Osteoblast (primary cell): ENCODE results near the gene NINL. TPM values are rescaled to one million over a fixed set of nuclear protein-coding genes. Genes with fewer than 3 reads are reported as not detected.

Source experiments
- DNase-seq: peaks from one replicate; pipeline ENCODE4 v3.0.0; 2011; ENCODE audit warnings: low spot score, mixed read lengths; ENCODE audit not compliant: insufficient read length; ENCODE audit errors: missing footprints
- H2AFZ ChIP-seq: 2 replicates; pipeline ENCODE4 v1.6.0; 2011; ENCODE audit warnings: mild to moderate bottlenecking, low read length
- H3K27ac ChIP-seq: 2 replicates; pipeline ENCODE4 v1.5.1; 2011; ENCODE audit warnings: mild to moderate bottlenecking, low read depth, low read length, moderate library complexity
- H3K27me3 ChIP-seq: 2 replicates; pipeline ENCODE4 v1.6.0; 2012; ENCODE audit warnings: mild to moderate bottlenecking, control low read depth, inconsistent platforms, low read length, moderate library complexity; ENCODE audit not compliant: insufficient read depth
- H3K36me3 ChIP-seq: 2 replicates; pipeline ENCODE4 v1.5.1; 2011; ENCODE audit warnings: mild to moderate bottlenecking, low read length, control low read depth, moderate library complexity; ENCODE audit not compliant: insufficient read depth
- H3K4me1 ChIP-seq: 2 replicates; pipeline ENCODE4 v1.5.1; 2011; ENCODE audit warnings: mild to moderate bottlenecking, low read length, control low read depth, moderate library complexity; ENCODE audit not compliant: insufficient read depth
- H3K4me2 ChIP-seq: 2 replicates; pipeline ENCODE4 v1.6.0; 2011; ENCODE audit warnings: mild to moderate bottlenecking, low read length; ENCODE audit not compliant: insufficient read depth
- H3K4me3 ChIP-seq: fragments of 200-600 bp; sonication (generic); 3 replicates; pipeline ENCODE4 v1.5.1; 2012; ENCODE audit warnings: mild to moderate bottlenecking, low read length, inconsistent platforms; ENCODE audit not compliant: insufficient read depth
- H3K79me2 ChIP-seq: 2 replicates; pipeline ENCODE4 v1.6.0; 2012; ENCODE audit warnings: mild to moderate bottlenecking, low read length, control low read depth, inconsistent platforms; ENCODE audit not compliant: insufficient read depth
- H3K9me3 ChIP-seq: 2 replicates; pipeline ENCODE4 v1.5.1; 2011; ENCODE audit warnings: low read depth, low read length, control low read depth
- H4K20me1 ChIP-seq: 2 replicates; pipeline ENCODE4 v1.6.0; 2012; ENCODE audit warnings: mild to moderate bottlenecking, low read length, control low read depth; ENCODE audit not compliant: insufficient read depth
- total RNA-seq: library from RNA; depleted of rRNA; stranded (reverse); fragments of >200 nt; gene quantifications from 2 replicates; pipeline ENCODE4 v1.2.3, GENCODE V29; 2012
- TF ChIP-seq, protein P1 (sequence below): IDR thresholded peaks from 2 replicates; pipeline ENCODE4 v1.5.1; 2011; ENCODE audit warnings: mild to moderate bottlenecking, low read depth, low read length, moderate library complexity; ENCODE audit errors: extremely low read depth

The NINL gene
- total RNA-seq, 1 donor = 14.8 TPM

- TF ChIP-seq, protein P1, sequence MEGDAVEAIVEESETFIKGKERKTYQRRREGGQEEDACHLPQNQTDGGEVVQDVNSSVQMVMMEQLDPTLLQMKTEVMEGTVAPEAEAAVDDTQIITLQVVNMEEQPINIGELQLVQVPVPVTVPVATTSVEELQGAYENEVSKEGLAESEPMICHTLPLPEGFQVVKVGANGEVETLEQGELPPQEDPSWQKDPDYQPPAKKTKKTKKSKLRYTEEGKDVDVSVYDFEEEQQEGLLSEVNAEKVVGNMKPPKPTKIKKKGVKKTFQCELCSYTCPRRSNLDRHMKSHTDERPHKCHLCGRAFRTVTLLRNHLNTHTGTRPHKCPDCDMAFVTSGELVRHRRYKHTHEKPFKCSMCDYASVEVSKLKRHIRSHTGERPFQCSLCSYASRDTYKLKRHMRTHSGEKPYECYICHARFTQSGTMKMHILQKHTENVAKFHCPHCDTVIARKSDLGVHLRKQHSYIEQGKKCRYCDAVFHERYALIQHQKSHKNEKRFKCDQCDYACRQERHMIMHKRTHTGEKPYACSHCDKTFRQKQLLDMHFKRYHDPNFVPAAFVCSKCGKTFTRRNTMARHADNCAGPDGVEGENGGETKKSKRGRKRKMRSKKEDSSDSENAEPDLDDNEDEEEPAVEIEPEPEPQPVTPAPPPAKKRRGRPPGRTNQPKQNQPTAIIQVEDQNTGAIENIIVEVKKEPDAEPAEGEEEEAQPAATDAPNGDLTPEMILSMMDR = no peak
- H3K4me1 ChIP-seq = peaks cover 18% of the 10 kb centered on the region
- H3K4me3 ChIP-seq = no peak overlapping the region
- no peaks in the 10 kb centered on the region for H3K27me3 ChIP-seq
- H4K20me1 ChIP-seq = no peaks in the 10 kb centered on the region
- no peak overlapping the region for H2AFZ ChIP-seq
- H3K79me2 ChIP-seq = no peaks in the 10 kb centered on the region
- H3K27ac ChIP-seq = no peak overlapping the region
- H3K9me3 ChIP-seq = no peaks in the 10 kb centered on the region
- peaks cover 24% of the 10 kb centered on the region for H3K36me3 ChIP-seq
- DNase-seq = no peak
- no peak overlapping the region for H3K4me2 ChIP-seq
Observed at GRCh38 chr20:25509084-25509483, 76.2 kb downstream of the NINL start.

- Histone ChIP-seq H4K20me1 (no peaks in the 10 kb centered on the region), H3K36me3 (peaks cover 24% of the 10 kb centered on the region), H3K9me3 (no peaks in the 10 kb centered on the region), H2AFZ (peak overlapping the region; percentile 16), H3K27ac (peak overlapping the region; percentile 52), H3K27me3 (no peaks in the 10 kb centered on the region), H3K4me3 (no peak overlapping the region), H3K4me1 (peaks cover 18% of the 10 kb centered on the region), H3K79me2 (no peaks in the 10 kb centered on the region), H3K4me2 (peak overlapping the region; percentile 22)
- peak; percentile 98 for DNase-seq
- TF ChIP-seq, protein P1 = no peak
Observed at GRCh38 chr20:25508083-25508770, 77.1 kb downstream of the NINL start.

GRCh38 chr20:25507385-25508082 lies 77.8 kb downstream of the NINL start:
- H3K4me2 ChIP-seq = peak overlapping the region; percentile 22
- no peaks in the 10 kb centered on the region for H3K79me2 ChIP-seq
- H4K20me1 ChIP-seq = no peaks in the 10 kb centered on the region
- peak overlapping the region; percentile 52 for H3K27ac ChIP-seq
- H2AFZ ChIP-seq = peak overlapping the region; percentile 13
- H3K36me3 ChIP-seq = peaks cover 24% of the 10 kb centered on the region
- H3K4me3 ChIP-seq = no peak overlapping the region
- peaks cover 18% of the 10 kb centered on the region for H3K4me1 ChIP-seq
- TF ChIP-seq, protein P1 = no peak
- H3K27me3 ChIP-seq = no peaks in the 10 kb centered on the region
- H3K9me3 ChIP-seq = no peaks in the 10 kb centered on the region
- DNase-seq = no peak
